SU-DHL-6 (cell line): ENCODE measurements around the gene DEDD.
A peak's percentile ranks its signal among the peaks of the same experiment; 100 is the strongest.

Source experiments
- H2AFZ ChIP-seq: fragments of 200-600 bp; sonication (generic); 2 replicates; pipeline ENCODE4 v1.6.1; 2014; ENCODE audit warnings: low read depth, mild to moderate bottlenecking, moderate library complexity, mixed read lengths, antibody characterized with exemption, low read length; ENCODE audit not compliant: severe bottlenecking
- H3F3A ChIP-seq: fragments of 200-600 bp; shearing (Covaris generic); 2 replicates; pipeline ENCODE4 v1.6.0; 2016; ENCODE audit warnings: antibody characterized with exemption, mild to moderate bottlenecking; ENCODE audit not compliant: insufficient read depth
- H3K27ac ChIP-seq: fragments of 200-600 bp; sonication (generic); 2 replicates; pipeline ENCODE4 v1.5.1; 2016; ENCODE audit warnings: low read depth, mild to moderate bottlenecking, low read length, moderate library complexity, mixed read lengths
- H3K27me3 ChIP-seq: fragments of 200-600 bp; sonication (generic), shearing (Covaris generic); 2 replicates; pipeline ENCODE4 v1.6.0; 2014; ENCODE audit warnings: mild to moderate bottlenecking, low read length
- H3K36me3 ChIP-seq: fragments of 200-600 bp; sonication (generic); 2 replicates; pipeline ENCODE4 v1.6.1; 2014; ENCODE audit warnings: mild to moderate bottlenecking, low read length, mixed read lengths
- H3K4me2 ChIP-seq: fragments of 300-600, 200-600 bp; shearing (Covaris generic), sonication (generic); 2 replicates; pipeline ENCODE4 v1.6.0; 2014; ENCODE audit warnings: low read length, low read depth, mild to moderate bottlenecking; ENCODE audit not compliant: poor library complexity, severe bottlenecking
- H3K4me3 ChIP-seq: fragments of 200-600 bp; sonication (generic); 2 replicates; pipeline ENCODE4 v1.5.1; 2014; ENCODE audit warnings: antibody characterized with exemption, low read length, mild to moderate bottlenecking, mixed read lengths; ENCODE audit not compliant: insufficient read depth, poor library complexity, severe bottlenecking
- H3K79me2 ChIP-seq: fragments of 200-600 bp; sonication (generic); 2 replicates; pipeline ENCODE4 v1.6.1; 2014; ENCODE audit warnings: mild to moderate bottlenecking, low read length, moderate library complexity; ENCODE audit not compliant: insufficient read depth
- H3K9ac ChIP-seq: fragments of 200-600 bp; sonication (generic); 2 replicates; pipeline ENCODE4 v1.7.0; 2014; ENCODE audit warnings: mild to moderate bottlenecking, low read length
- H3K9me2 ChIP-seq: fragments of 200-600 bp; sonication (generic); replicated peaks from 2 replicates; pipeline ENCODE4 v1.6.1; 2014; ENCODE audit warnings: low read length; ENCODE audit not compliant: insufficient read depth
- H3K9me3 ChIP-seq: fragments of 200-600 bp; sonication (generic); 2 replicates; pipeline ENCODE4 v1.6.1; 2014; ENCODE audit warnings: low read length, mixed read lengths; ENCODE audit not compliant: insufficient read depth
- H4K20me1 ChIP-seq: fragments of 200-600 bp; sonication (generic); 2 replicates; pipeline ENCODE4 v1.6.1; 2014; ENCODE audit warnings: low read depth, mild to moderate bottlenecking, antibody characterized with exemption, low read length, moderate library complexity, mixed read lengths
- CTCF ChIP-seq: fragments of 200-600 bp; sonication (generic); IDR thresholded peaks from one replicate; pipeline ENCODE4 v1.5.1; 2017; ENCODE audit warnings: antibody characterized with exemption, mild to moderate bottlenecking, low read length, moderate library complexity; ENCODE audit not compliant: insufficient read depth, poor library complexity, severe bottlenecking
- EZH2phosphoT487 ChIP-seq: fragments of 200-600 bp; sonication (generic), shearing (Covaris generic); conservative IDR thresholded peaks from 2 replicates; pipeline ENCODE4 v1.6.1; 2018; ENCODE audit warnings: mild to moderate bottlenecking, antibody characterized with exemption, low read length, moderate library complexity, mixed read lengths

DEDD gene

GRCh38 chr1:161139766-161140165 lies 7.3 kb upstream of the DEDD start:
- no peaks in the 10 kb centered on the region for H4K20me1 ChIP-seq
- TF ChIP-seq EZH2phosphoT487 (no peak), CTCF (peak; percentile 22)
- H3K4me2 ChIP-seq: no peak overlapping the region
- H3K27ac ChIP-seq: no peak overlapping the region
- H3K27me3 ChIP-seq: no peaks in the 10 kb centered on the region
- peaks cover 12% of the 10 kb centered on the region for H3F3A ChIP-seq
- no peak overlapping the region for H3K4me3 ChIP-seq
- H3K79me2 ChIP-seq: no peaks in the 10 kb centered on the region
- H3K36me3 ChIP-seq: no peaks in the 10 kb centered on the region
- no peak overlapping the region for H3K9ac ChIP-seq
- no peaks in the 10 kb centered on the region for H3K9me3 ChIP-seq
- no peaks in the 10 kb centered on the region for H3K9me2 ChIP-seq
- H2AFZ ChIP-seq: no peak overlapping the region

GRCh38 chr1:161138431-161138830 lies 6.0 kb upstream of the DEDD start:
- no peak overlapping the region for H3K4me3 ChIP-seq

GRCh38 chr1:161137881-161138280 lies 5.4 kb upstream of the DEDD start:
- Histone ChIP-seq H3K4me2 (no peak overlapping the region), H3K4me3 (no peak overlapping the region), H3F3A (peaks cover 12% of the 10 kb centered on the region), H3K9me2 (no peaks in the 10 kb centered on the region), H3K27me3 (no peaks in the 10 kb centered on the region), H4K20me1 (no peaks in the 10 kb centered on the region), H2AFZ (no peak overlapping the region), H3K9me3 (no peaks in the 10 kb centered on the region), H3K27ac (no peak overlapping the region), H3K36me3 (no peaks in the 10 kb centered on the region), H3K79me2 (peaks cover 10% of the 10 kb centered on the region), H3K9ac (no peak overlapping the region)
- TF ChIP-seq CTCF: no peak
- TF ChIP-seq EZH2phosphoT487: no peak

More at GRCh38 chr1:161138431-161138830, 6.0 kb upstream of the DEDD start:
- H3F3A ChIP-seq: peaks cover 12% of the 10 kb centered on the region
- no peaks in the 10 kb centered on the region for H4K20me1 ChIP-seq
- no peak overlapping the region for H3K27ac ChIP-seq
- H3K9me3 ChIP-seq: no peaks in the 10 kb centered on the region
- H2AFZ ChIP-seq: no peak overlapping the region
- no peaks in the 10 kb centered on the region for H3K27me3 ChIP-seq
- no peak for TF ChIP-seq CTCF
- TF ChIP-seq EZH2phosphoT487: no peak
- H3K4me2 ChIP-seq: no peak overlapping the region
- H3K9me2 ChIP-seq: no peaks in the 10 kb centered on the region
- H3K79me2 ChIP-seq: peaks cover 6% of the 10 kb centered on the region
- no peak overlapping the region for H3K9ac ChIP-seq
- no peaks in the 10 kb centered on the region for H3K36me3 ChIP-seq
